ENCODE data around the gene CCDC120.

DNA sequence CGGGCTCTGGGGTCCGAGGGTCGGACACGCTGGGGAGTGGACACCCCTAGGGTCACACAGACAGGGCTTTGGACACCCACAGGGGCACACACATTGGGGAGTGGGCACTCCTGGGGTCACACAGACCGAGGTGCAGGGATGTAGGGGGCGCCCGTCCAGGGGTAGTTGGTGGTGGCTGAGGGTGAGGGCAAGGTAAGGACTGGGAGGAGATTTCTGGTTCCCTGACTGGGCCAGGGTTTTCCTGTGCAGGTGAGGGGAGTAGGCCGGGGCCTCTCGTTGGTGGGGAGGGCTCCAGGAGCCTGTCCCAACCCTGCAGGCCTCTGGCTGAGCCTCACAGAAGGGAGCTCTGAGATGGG lies 42.8 kb downstream of the CCDC120 start:
- TF ChIP-seq CTCF (IDR thresholded peaks at IDR 0.05 in 4 of 5, conservative IDR thresholded peaks at IDR 0.05 in 1 of 5) (no peak), POLR2A (IDR thresholded peaks at IDR 0.05) (no peak)

All from gastrocnemius medialis (tissue), 4 donors.